CD14-positive monocyte (primary cell): ENCODE measurements around the gene TOMM40L. TPM values are rescaled to one million over a fixed set of nuclear protein-coding genes. Genes with fewer than 3 reads are reported as not detected.

Source experiments
- DNase-seq, 3 donors: peaks; one replicate each; pipeline ENCODE4 v3.0.0-alpha.2; 2011 to 2022
- H2AFZ ChIP-seq: 2 replicates; pipeline ENCODE4 v1.6.0; 2012; ENCODE audit warnings: mild to moderate bottlenecking, low read depth, low read length, inconsistent platforms; ENCODE audit not compliant: insufficient read depth, poor library complexity, severe bottlenecking
- H3K27ac ChIP-seq, 2 donors: 1 replicate in 1 of 2; 2 replicates in 1 of 2; pipeline ENCODE4 v1.5.1; 2012 to 2013; ENCODE audit warnings: low read length in 2 of 2, control low read depth in 1 of 2, inconsistent platforms in 1 of 2, low read depth in 1 of 2, mild to moderate bottlenecking in 1 of 2
- H3K27me3 ChIP-seq, 2 donors: one replicate each; pipeline versions ENCODE4 v1.6.0 to v1.6.1; 2011 to 2013; ENCODE audit warnings: low read length in 2 of 2; ENCODE audit not compliant: control insufficient read depth in 2 of 2, insufficient read depth in 2 of 2
- H3K36me3 ChIP-seq, 2 donors: replicated peaks in 1 of 2; 1 replicate in 1 of 2; 2 replicates in 1 of 2; pipeline versions ENCODE4 v1.5.1 to v1.6.1; 2012 to 2013; ENCODE audit warnings: low read length in 2 of 2, control low read depth in 1 of 2, inconsistent platforms in 1 of 2, mild to moderate bottlenecking in 1 of 2; ENCODE audit not compliant: insufficient read depth in 2 of 2, control insufficient read depth in 1 of 2
- H3K4me1 ChIP-seq, 2 donors: 1 replicate in 1 of 2; 2 replicates in 1 of 2; pipeline versions ENCODE4 v1.5.1 to v1.6.1; 2012 to 2013; ENCODE audit warnings: low read length in 2 of 2, control low read depth in 1 of 2, inconsistent platforms in 1 of 2, mild to moderate bottlenecking in 1 of 2, moderate library complexity in 1 of 2; ENCODE audit not compliant: insufficient read depth in 2 of 2, control insufficient read depth in 1 of 2
- H3K4me2 ChIP-seq: replicated peaks from 2 replicates; pipeline ENCODE3; 2012; ENCODE audit warnings: low read length, moderate library complexity, mild to moderate bottlenecking; ENCODE audit not compliant: poor library complexity, severe bottlenecking; ENCODE audit errors: extremely low read depth
- H3K4me3 ChIP-seq, 3 experiments: fragments of 200-600 bp in 1 of 3; sonication (generic) in 1 of 3; replicated peaks in 1 of 3; 1 replicate in 2 of 3; 2 replicates in 1 of 3; pipeline ENCODE4 v1.5.1; 2011 to 2013; ENCODE audit warnings: low read length in 3 of 3, mild to moderate bottlenecking in 3 of 3, control low read depth in 2 of 3, low read depth in 2 of 3, inconsistent platforms in 1 of 3, moderate library complexity in 1 of 3
- H3K79me2 ChIP-seq: 2 replicates; pipeline ENCODE4 v1.6.0; 2012; ENCODE audit warnings: mild to moderate bottlenecking, control low read depth, inconsistent platforms, low read length, moderate library complexity; ENCODE audit not compliant: insufficient read depth
- H3K9ac ChIP-seq: 2 replicates; pipeline ENCODE4 v1.6.0; 2017; ENCODE audit warnings: low read length, mild to moderate bottlenecking; ENCODE audit not compliant: insufficient read depth, poor library complexity, severe bottlenecking
- H3K9me3 ChIP-seq, 2 donors: replicated peaks in 1 of 2; 1 replicate in 1 of 2; 2 replicates in 1 of 2; pipeline versions ENCODE4 v1.5.1 to v1.6.1; 2012 to 2013; ENCODE audit warnings: low read length in 2 of 2, control low read depth in 1 of 2; ENCODE audit not compliant: control insufficient read depth in 1 of 2, insufficient read depth in 1 of 2
- H4K20me1 ChIP-seq: 2 replicates; pipeline ENCODE4 v1.6.0; 2012; ENCODE audit warnings: mild to moderate bottlenecking, low read length, control low read depth, moderate library complexity; ENCODE audit not compliant: insufficient read depth
- H3K27ac Mint-ChIP-seq, 7 donors: one replicate each; pipeline ENCODE4 v1.8.0; 2020; ENCODE audit warnings: mild to moderate bottlenecking in 7 of 7, mixed read lengths in 7 of 7, moderate library complexity in 6 of 7, inconsistent platforms in 2 of 7
- H3K27me3 Mint-ChIP-seq, 3 donors: one replicate each; pipeline ENCODE4 v1.8.0; 2021 to 2022; ENCODE audit warnings: low read depth in 3 of 3, mild to moderate bottlenecking in 3 of 3, mixed read lengths in 3 of 3, moderate library complexity in 3 of 3, inconsistent platforms in 1 of 3
- H3K36me3 Mint-ChIP-seq, 2 donors: one replicate each; pipeline ENCODE4 v1.8.0; 2020; ENCODE audit warnings: mixed read lengths in 2 of 2, inconsistent platforms in 1 of 2, mild to moderate bottlenecking in 1 of 2
- H3K4me1 Mint-ChIP-seq: one replicate; pipeline ENCODE4 v1.8.0; 2020; ENCODE audit warnings: mild to moderate bottlenecking, mixed read lengths
- H3K4me3 Mint-ChIP-seq, 2 donors: one replicate each; pipeline ENCODE4 v1.8.0; 2020; ENCODE audit warnings: mild to moderate bottlenecking in 2 of 2, mixed read lengths in 2 of 2, moderate library complexity in 1 of 2
- H3K9me3 Mint-ChIP-seq, 7 donors: one replicate each; pipeline ENCODE4 v1.8.0; 2020 to 2022; ENCODE audit warnings: mixed read lengths in 7 of 7, mild to moderate bottlenecking in 6 of 7, moderate library complexity in 6 of 7, inconsistent platforms in 2 of 7
- CTCF ChIP-seq: fragments of 200-600 bp; IDR thresholded peaks from one replicate; pipeline ENCODE4 v1.8.0; 2022; ENCODE audit warnings: antibody characterized with exemption, mild to moderate bottlenecking
- WGBS: methylation state at CpG from one replicate; pipeline ENCODE4 v1.1.5; 2013; ENCODE audit warnings: missing lambda C conversion rate; ENCODE audit not compliant: insufficient coverage; 5-methylcytosine and 5-hydroxymethylcytosine counted together
- intact Hi-C, 2 donors: fragments of 100-400 bp; cut with micrococcal nuclease; formaldehyde crosslinking; loops; one replicate each; pipeline versions ENCODE4 v1.15.0 to v1.15.1; 2023
- polyA minus RNA-seq: library from RNA; depleted of rRNA, polyadenylated mRNA; stranded (reverse); fragments of >200 nt; gene quantifications from 2 replicates; pipeline ENCODE4 v1.2.3, GENCODE V29; 2012
- polyA plus RNA-seq, 3 donors: library from polyadenylated mRNA; depleted of rRNA in 1 of 3; unstranded in 2 of 3; stranded (reverse) in 1 of 3; fragments of 300-500 nt in 2 of 3; fragments of >200 nt in 1 of 3; fragmentation: Illumina TruSeq in 2 of 3; gene quantifications; 1 replicate in 2 of 3; 2 replicates in 1 of 3; pipeline ENCODE4 v1.2.3, GENCODE V29; 2012 to 2021
- total RNA-seq, 12 experiments: library from RNA in 1 of 12; stranded (reverse) in 1 of 12; fragments of 120-200 nt in 1 of 12; gene quantifications; one replicate each; pipeline ENCODE4 v1.2.4 and lab custom pipeline; 2013 to 2026; ENCODE audit warnings: mixed read lengths in 6 of 12, inconsistent platforms in 1 of 12

Gene TOMM40L
- total RNA-seq (2013), result 9.0 TPM
- polyA plus RNA-seq (10 to 100 TPM in 1 of 3 donors, 1 to 10 TPM in 2; 3.8 to 31.5 (median 5.2) TPM), polyA minus RNA-seq (15.3 and 18.8 TPM in 2 replicates), total RNA-seq (lab: John Stamatoyannopoulos, UW) (5.6 to 69.5 (median 42.0) reads per million in 11 experiments)

GRCh38 chr1:161225534-161226319 lies at the start of gene TOMM40L:
Gene TOMM40L, plus strand, starts transcription at chr1:161226060. Its CDS starts 430 bp downstream, at chr1:161226490.
- Histone ChIP-seq H3K36me3 (peaks cover 24 to 54% of the 10 kb centered on the region in 2 donors), H2AFZ (peak within 1 kb of the TSS; percentile 37), H3K4me3 (peak within 1 kb of the TSS; percentile 50 to 79 (median 63)), H4K20me1 (peaks cover 32% of the 10 kb centered on the region), H3K79me2 (peaks cover 9% of the 10 kb centered on the region), H3K4me1 (peaks cover 32 to 45% of the 10 kb centered on the region in 2 donors), H3K27ac (peak within 1 kb of the TSS; percentile 57 to 77), H3K27me3 (no peaks in the 10 kb centered on the region), H3K9ac (no peak within 1 kb of the TSS), H3K4me2 (peak within 1 kb of the TSS; percentile 83), H3K9me3 (no peaks in the 10 kb centered on the region)
- H3K4me3 Mint-ChIP-seq, result peak within 1 kb of the TSS; percentile 95 to 98
- H3K27me3 Mint-ChIP-seq, result peaks cover 0 to 5% (median 1%) of the 10 kb centered on the region in 3 donors
- H3K9me3 Mint-ChIP-seq, result peaks cover 0 to 2% (median 0%) of the 10 kb centered on the region in 7 donors
- DNase-seq, result peak; percentile 98 to 99 (median 99)
- 1% methylated on average over 11 of the region's 16 CpGs for WGBS
- H3K36me3 Mint-ChIP-seq, result peaks cover 49 to 55% of the 10 kb centered on the region in 2 donors
- peak; percentile 59 for TF ChIP-seq CTCF
- peaks cover 62% of the 10 kb centered on the region for H3K4me1 Mint-ChIP-seq
- H3K27ac Mint-ChIP-seq, result peak within 1 kb of the TSS; percentile 88 to 99 (median 97)
- intact Hi-C loops, result loop anchor here in 1 of 2 donors (1.0 to 5.0 kb wide), 3 partner anchors 16 to 157 kb away; partner anchors contain the start of gene SDHC

- Mint-ChIP-seq H3K36me3 (peaks cover 42 to 47% of the 10 kb centered on the region in 2 donors), H3K4me1 (peaks cover 35% of the 10 kb centered on the region), H3K9me3 (no peaks in the 10 kb centered on the region), H3K27me3 (no peaks in the 10 kb centered on the region), H3K4me3 (peak overlapping the region; percentile 99 to 100), H3K27ac (peak overlapping the region; percentile 95 to 100 (median 99))
- H3K4me1 ChIP-seq, result peaks cover 31 to 37% of the 10 kb centered on the region in 2 donors
- peak overlapping the region; percentile 94 for H2AFZ ChIP-seq
- H3K9me3 ChIP-seq, result no peaks in the 10 kb centered on the region
- H3K4me3 ChIP-seq, result peak overlapping the region; percentile 66 to 95 (median 78)
- WGBS, result 52% methylated on average over 6 of the region's 17 CpGs
- no peak for DNase-seq
- H3K27ac ChIP-seq, result peak overlapping the region; percentile 71 to 90
- peak overlapping the region; percentile 83 for H3K9ac ChIP-seq
- H4K20me1 ChIP-seq, result no peaks in the 10 kb centered on the region
- H3K79me2 ChIP-seq, result peaks cover 19% of the 10 kb centered on the region
- no peak for TF ChIP-seq CTCF
- intact Hi-C loops, result no loop called here
- no peaks in the 10 kb centered on the region for H3K27me3 ChIP-seq
- H3K36me3 ChIP-seq, result peaks cover 41 to 44% of the 10 kb centered on the region in 2 donors
- H3K4me2 ChIP-seq, result peak overlapping the region; percentile 93
Measured at GRCh38 chr1:161176468-161177111, 49.3 kb upstream of the TOMM40L start.
